Panc1 (cell line): ENCODE measurements around the gene SLCO3A1.

Experiments used
- CTCF ChIP-seq: fragments of 450-650 bp; IDR thresholded peaks from 2 replicates; pipeline ENCODE4 v1.5.1; 2017; ENCODE audit warnings: mild to moderate bottlenecking
- POLR2AphosphoS5 ChIP-seq: IDR thresholded peaks from 2 replicates; pipeline ENCODE4 v1.6.1; 2012; ENCODE audit warnings: mild to moderate bottlenecking, low read depth, low read length, moderate library complexity
- REST ChIP-seq, 2 experiments: IDR thresholded peaks; 2 replicates each; pipeline ENCODE4 v1.6.1; 2011 to 2012; ENCODE audit warnings: low read depth in 2 of 2, control low read depth in 1 of 2, low read length in 1 of 2, mild to moderate bottlenecking in 1 of 2, moderate library complexity in 1 of 2; ENCODE audit not compliant: insufficient read depth in 1 of 2
- SIN3A ChIP-seq: IDR thresholded peaks from 2 replicates; pipeline ENCODE4 v1.6.1; 2012; ENCODE audit warnings: low read depth, mild to moderate bottlenecking, low read length, moderate library complexity, borderline replicate concordance; ENCODE audit not compliant: insufficient read depth
- TCF7L2 ChIP-seq: IDR thresholded peaks from 2 replicates; pipeline ENCODE4 v1.6.1; 2011; ENCODE audit warnings: mild to moderate bottlenecking, low read depth, low read length, inconsistent platforms

- TF ChIP-seq POLR2AphosphoS5, result no peak
- no peak for TF ChIP-seq CTCF
- TF ChIP-seq REST (IDR thresholded peaks at IDR 0.05; ENCODE audit: insufficient read depth in 1 of 2, low read depth in 2 of 2, low read length in 1 of 2), result no peak
- TF ChIP-seq SIN3A, result no peak
- no peak for TF ChIP-seq TCF7L2
Measured at GRCh38 chr15:92111751-92112150, 258.2 kb downstream of the SLCO3A1 start.
